ENCODE measurements around the gene STMP1. TPM values are rescaled to one million over a fixed set of nuclear protein-coding genes. Genes with fewer than 3 reads are reported as not detected.
A peak's percentile ranks its signal among the peaks of the same experiment; 100 is the strongest.

STMP1 gene
- polyA plus RNA-seq, 1 donor (not counting 4 experiments of a cell fraction or from before 2014, with no cell fraction given), result 30.5 TPM

- H2AFZ ChIP-seq (ENCODE audit: control insufficient read depth, low read length), result peak overlapping the region; percentile 97
- peak overlapping the region; percentile 93 to 100 (median 98) for H3K4me3 ChIP-seq (ENCODE audit: control insufficient read depth in 2 of 3, extremely low read depth in 1 of 3, insufficient read depth in 2 of 3, low read depth in 1 of 3, low read length in 3 of 3)
- FAIRE-seq (no peak), DNase-seq (ENCODE audit: low read depth, low spot score) (no peak)
- peaks cover 41% of the 10 kb centered on the region for H3K79me2 ChIP-seq (ENCODE audit: control insufficient read depth, insufficient read depth, low read length)
- peak overlapping the region; percentile 98 for H3K9ac ChIP-seq (ENCODE audit: control insufficient read depth, extremely low read depth, insufficient read depth, low read length)
- H3K9me3 ChIP-seq (ENCODE audit: control insufficient read depth, low read depth, low read length), result no peaks in the 10 kb centered on the region
- no peaks in the 10 kb centered on the region for H3K27me3 ChIP-seq (ENCODE audit: control insufficient read depth, extremely low read depth, insufficient read depth, low read length)
- H3K4me1 ChIP-seq (ENCODE audit: control insufficient read depth, extremely low read depth, insufficient read depth, low read length), result peaks cover 22% of the 10 kb centered on the region
- no peaks in the 10 kb centered on the region for H3K36me3 ChIP-seq (ENCODE audit: control insufficient read depth in 2 of 2, extremely low read depth in 1 of 2, insufficient read depth in 2 of 2, low read length in 2 of 2)
- H3K9me1 ChIP-seq (ENCODE audit: control insufficient read depth, extremely low read depth, insufficient read depth, low read length), result no peaks in the 10 kb centered on the region
- TF ChIP-seq EZH2 (IDR thresholded peaks at IDR 0.05; ENCODE audit: low read length), result no peak
- no peak for TF ChIP-seq CTCF (optimal IDR thresholded peaks at IDR 0.05 in 1 of 3, IDR thresholded peaks at IDR 0.05 in 1 of 3, conservative IDR thresholded peaks at IDR 0.05 in 1 of 3; ENCODE audit: extremely low read depth in 1 of 3, insufficient read depth in 2 of 3, low read length in 3 of 3)
- H3K27ac ChIP-seq (ENCODE audit: control insufficient read depth, insufficient read depth, low read length), result peak overlapping the region; percentile 97
- dilution Hi-C loops (cut with MboI; ENCODE audit: extremely low pct_ligation_motif_present, low sequenced_read_pairs), result no loop called here
- H3K4me2 ChIP-seq (ENCODE audit: control insufficient read depth, extremely low read depth, insufficient read depth, low read depth, low read length), result peak overlapping the region; percentile 93
- H4K20me1 ChIP-seq (ENCODE audit: control insufficient read depth, extremely low read depth, insufficient read depth, low read length), result no peaks in the 10 kb centered on the region
Observed at GRCh38 chr7:135661311-135662122, 797 bp upstream of the STMP1 start.

DNA sequence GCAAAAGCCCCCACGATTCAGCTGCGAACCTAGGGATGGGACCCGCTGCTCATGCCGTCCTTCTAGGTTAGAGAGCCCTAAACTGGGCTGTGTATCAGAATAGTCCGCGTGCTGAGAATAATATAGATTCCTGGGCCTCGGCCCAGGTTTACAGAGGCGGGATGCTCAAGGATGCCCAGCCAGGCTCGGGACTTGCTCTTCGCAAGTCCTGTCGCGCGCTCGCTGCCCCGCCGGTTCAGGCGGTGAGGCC lies 266 bp upstream of the STMP1 start:
- peak overlapping the region; percentile 93 to 100 (median 98) for H3K4me3 ChIP-seq (ENCODE audit: control insufficient read depth in 2 of 3, extremely low read depth in 1 of 3, insufficient read depth in 2 of 3, low read depth in 1 of 3, low read length in 3 of 3)
- DNase-seq (ENCODE audit: low read depth, low spot score), result no peak
- peak overlapping the region; percentile 97 for H3K27ac ChIP-seq (ENCODE audit: control insufficient read depth, insufficient read depth, low read length)
- H3K27me3 ChIP-seq (ENCODE audit: control insufficient read depth, extremely low read depth, insufficient read depth, low read length), result no peaks in the 10 kb centered on the region
- H3K4me1 ChIP-seq (ENCODE audit: control insufficient read depth, extremely low read depth, insufficient read depth, low read length), result peaks cover 22% of the 10 kb centered on the region
- no peak for FAIRE-seq
- H3K9me3 ChIP-seq (ENCODE audit: control insufficient read depth, low read depth, low read length), result no peaks in the 10 kb centered on the region
- no peaks in the 10 kb centered on the region for H3K9me1 ChIP-seq (ENCODE audit: control insufficient read depth, extremely low read depth, insufficient read depth, low read length)
- no peaks in the 10 kb centered on the region for H4K20me1 ChIP-seq (ENCODE audit: control insufficient read depth, extremely low read depth, insufficient read depth, low read length)
- peaks cover 47% of the 10 kb centered on the region for H3K79me2 ChIP-seq (ENCODE audit: control insufficient read depth, insufficient read depth, low read length)
- peak overlapping the region; percentile 98 for H3K9ac ChIP-seq (ENCODE audit: control insufficient read depth, extremely low read depth, insufficient read depth, low read length)
- peak in 1 of 3 experiments; percentile 82 for TF ChIP-seq CTCF (optimal IDR thresholded peaks at IDR 0.05 in 1 of 3, IDR thresholded peaks at IDR 0.05 in 1 of 3, conservative IDR thresholded peaks at IDR 0.05 in 1 of 3; ENCODE audit: extremely low read depth in 1 of 3, insufficient read depth in 2 of 3, low read length in 3 of 3)
- TF ChIP-seq EZH2 (IDR thresholded peaks at IDR 0.05; ENCODE audit: low read length), result no peak
- H3K36me3 ChIP-seq (ENCODE audit: control insufficient read depth in 2 of 2, extremely low read depth in 1 of 2, insufficient read depth in 2 of 2, low read length in 2 of 2), result no peaks in the 10 kb centered on the region
- dilution Hi-C loops (cut with MboI; ENCODE audit: extremely low pct_ligation_motif_present, low sequenced_read_pairs), result no loop called here
- peak overlapping the region; percentile 93 for H3K4me2 ChIP-seq (ENCODE audit: control insufficient read depth, extremely low read depth, insufficient read depth, low read depth, low read length)
- H2AFZ ChIP-seq (ENCODE audit: control insufficient read depth, low read length), result peak overlapping the region; percentile 97

Measured in keratinocyte (primary cell).